K562 (cell line): Measurements from ENCODE around the gene ZNF800. TPM values are rescaled to one million over a fixed set of nuclear protein-coding genes. Genes with fewer than 3 reads are reported as not detected.

Experiments
- ADNP ChIP-seq: fragments of 200-800 bp; sonication (Bioruptor generic); IDR thresholded peaks from 2 replicates; pipeline ENCODE4 v1.6.1; 2016; ENCODE audit warnings: missing genetic modification characterization, missing compliant biosample characterization
- CHD7 ChIP-seq: fragments of 200-600 bp; sonication (generic); IDR thresholded peaks from one replicate; pipeline ENCODE4 v1.6.1; 2012; ENCODE audit warnings: mild to moderate bottlenecking, low read depth, low read length, inconsistent platforms
- DEAF1 ChIP-seq: fragments of 450-650 bp; formaldehyde crosslinking; IDR thresholded peaks from 2 replicates; pipeline ENCODE4 v1.4.0; 2020; ENCODE audit warnings: mild to moderate bottlenecking, moderate library complexity
- DMBX1 ChIP-seq: fragments of 250-450 bp; sonication (Bioruptor Pico); IDR thresholded peaks from 2 replicates; pipeline ENCODE4 v1.8.0; 2022; ENCODE audit warnings: inconsistent platforms, mild to moderate bottlenecking, moderate library complexity, borderline replicate concordance
- FOXA3 ChIP-seq, 2 experiments: fragments of 450-650 bp in 1 of 2; sonication (generic) in 1 of 2; formaldehyde crosslinking; IDR thresholded peaks in 1 of 2; conservative IDR thresholded peaks in 1 of 2; 2 replicates each; pipeline versions ENCODE4 v1.4.0 to v1.8.0; 2020 to 2022; ENCODE audit warnings: mild to moderate bottlenecking in 2 of 2, missing genetic modification reagents in 1 of 2
- KAT8 ChIP-seq: fragments of 450-650 bp; IDR thresholded peaks from 2 replicates; pipeline ENCODE4 v1.6.1; 2016; ENCODE audit warnings: low read depth, mild to moderate bottlenecking
- KLF10 ChIP-seq: fragments of 250-450 bp; sonication (Bioruptor Pico); IDR thresholded peaks from 2 replicates; pipeline ENCODE4 v1.6.1; 2021; ENCODE audit warnings: matching md5 sums
- MED1 ChIP-seq: sonication (generic); formaldehyde crosslinking; IDR thresholded peaks from 2 replicates; pipeline ENCODE4 v1.8.1; 2023; ENCODE audit warnings: missing genetic modification reagents, borderline replicate concordance
- NFATC3 ChIP-seq: fragments of 450-650 bp; IDR thresholded peaks from 2 replicates; pipeline ENCODE4 v1.6.1; 2017; ENCODE audit warnings: mild to moderate bottlenecking
- NFXL1 ChIP-seq: fragments of 450-650 bp; formaldehyde crosslinking; IDR thresholded peaks from 2 replicates; pipeline ENCODE4 v1.4.0; 2021; ENCODE audit warnings: mild to moderate bottlenecking
- NR0B1 ChIP-seq: fragments of 450-650 bp; IDR thresholded peaks from one replicate; pipeline ENCODE4 v1.6.1; 2018; ENCODE audit warnings: mild to moderate bottlenecking, moderate library complexity; ENCODE audit not compliant: partially characterized antibody
- PATZ1 ChIP-seq: fragments of 250-450 bp; sonication (Bioruptor Pico); IDR thresholded peaks from 2 replicates; pipeline ENCODE4 v1.5.0; 2020; ENCODE audit warnings: mild to moderate bottlenecking, borderline replicate concordance
- polyA plus RNA-seq, 8 experiments: library from polyadenylated mRNA; depleted of rRNA in 4 of 8; stranded (reverse) in 5 of 8; unstranded in 3 of 8; fragments of >200 nt; fragmentation: Nextera tagmentation in 2 of 8; fragmentation: Illumina TruSeq in 1 of 8; extraction: Ambion mirVana in 2 of 8; extraction: Trizol in 1 of 8; gene quantifications; 2 replicates each; pipeline versions ENCODE4 v1.2.1 to v1.2.3, GENCODE V29; 2011 to 2014; ENCODE audit warnings: inconsistent platforms in 1 of 8, missing spikeins in 1 of 8
- total RNA-seq, 7 experiments: library from RNA; depleted of rRNA in 6 of 7; stranded (reverse); fragments of >200 nt in 6 of 7; fragmentation: Illumina TruSeq in 2 of 7; extraction: Trizol in 2 of 7; gene quantifications; 2 replicates each; pipeline versions ENCODE4 v1.2.1 to v1.2.3, GENCODE V29; 2011 to 2021; ENCODE audit warnings: low replicate concordance in 1 of 7

Gene ZNF800
- total and polyA plus RNA-seq, 9 of the 15 experiments (the other 6 are each of a cell fraction or from before 2014, with no cell fraction given), result 7.5 to 58.3 (median 33.4) TPM

- TF ChIP-seq PATZ1 (no peak), CHD7 (no peak), NFATC3 (no peak), KAT8 (no peak), DEAF1 (no peak), ADNP (tag) (no peak), NFXL1 (CRISPR knock-in tag) (no peak), NR0B1 (no peak), FOXA3 (CRISPR knock-in tag; conservative IDR thresholded peaks at IDR 0.05 in 1 of 2, IDR thresholded peaks at IDR 0.05 in 1 of 2) (peak in 1 of 2 experiments; percentile 56; a peak in 1 of 4 replicates), MED1 (no peak), DMBX1 (CRISPR knock-in tag) (no peak), KLF10 (CRISPR knock-in tag) (no peak)
Observed at GRCh38 chr7:127392182-127392565, 334 bp downstream of the ZNF800 start (continued).
